ENCODE results near the gene SLC2A5.

DNA sequence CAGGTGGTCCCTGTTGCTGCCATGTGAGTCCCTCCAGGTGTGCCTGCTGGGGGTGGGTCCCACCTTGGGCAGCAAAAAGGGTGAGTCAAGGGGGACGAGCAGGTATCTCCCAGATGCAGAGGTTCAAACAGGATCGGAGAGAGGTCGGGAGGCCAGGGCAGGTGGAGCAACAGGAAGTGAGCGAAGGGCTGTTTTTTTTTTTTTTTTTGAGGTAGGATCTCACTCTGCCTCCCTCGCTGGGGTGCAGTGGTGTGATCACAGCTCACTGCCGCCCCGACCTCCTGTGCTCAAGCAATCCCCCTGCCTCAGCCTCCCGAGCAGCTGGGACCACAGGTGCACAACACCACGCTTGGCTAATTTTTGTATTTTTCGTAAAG, 82.6 kb downstream of the SLC2A5 start:
- TF ChIP-seq POLR2A (IDR thresholded peaks at IDR 0.05) (no peak), EP300 (IDR thresholded peaks at IDR 0.05) (no peak)
- TF ChIP-seq, protein P1, sequence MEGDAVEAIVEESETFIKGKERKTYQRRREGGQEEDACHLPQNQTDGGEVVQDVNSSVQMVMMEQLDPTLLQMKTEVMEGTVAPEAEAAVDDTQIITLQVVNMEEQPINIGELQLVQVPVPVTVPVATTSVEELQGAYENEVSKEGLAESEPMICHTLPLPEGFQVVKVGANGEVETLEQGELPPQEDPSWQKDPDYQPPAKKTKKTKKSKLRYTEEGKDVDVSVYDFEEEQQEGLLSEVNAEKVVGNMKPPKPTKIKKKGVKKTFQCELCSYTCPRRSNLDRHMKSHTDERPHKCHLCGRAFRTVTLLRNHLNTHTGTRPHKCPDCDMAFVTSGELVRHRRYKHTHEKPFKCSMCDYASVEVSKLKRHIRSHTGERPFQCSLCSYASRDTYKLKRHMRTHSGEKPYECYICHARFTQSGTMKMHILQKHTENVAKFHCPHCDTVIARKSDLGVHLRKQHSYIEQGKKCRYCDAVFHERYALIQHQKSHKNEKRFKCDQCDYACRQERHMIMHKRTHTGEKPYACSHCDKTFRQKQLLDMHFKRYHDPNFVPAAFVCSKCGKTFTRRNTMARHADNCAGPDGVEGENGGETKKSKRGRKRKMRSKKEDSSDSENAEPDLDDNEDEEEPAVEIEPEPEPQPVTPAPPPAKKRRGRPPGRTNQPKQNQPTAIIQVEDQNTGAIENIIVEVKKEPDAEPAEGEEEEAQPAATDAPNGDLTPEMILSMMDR (IDR thresholded peaks at IDR 0.05) = no peak
